HG02885 (cell line): ENCODE measurements around the gene KCP.

Source experiments
- ATAC-seq: cut with Tn5 transposase; IDR thresholded peaks from one replicate; pipeline ENCODE4 v1.9.1; 2021; ENCODE audit warnings: mild to moderate bottlenecking; ENCODE audit not compliant: unreplicated experiment, poor library complexity

Gene KCP

GRCh38 chr7:128860158-128861073 is 50.1 kb downstream of the KCP start:
- ATAC-seq: no peak

GRCh38 chr7:128859232-128860157 is 51.0 kb downstream of the KCP start:
- no peak for ATAC-seq

- no peak for ATAC-seq
These were observed 51.9 kb downstream of the KCP start for GRCh38 chr7:128858380-128859231.

- ATAC-seq: no peak
These were observed 54.3 kb downstream of the KCP start for GRCh38 chr7:128856001-128856718.

GRCh38 chr7:128855559-128855958 is 55.0 kb downstream of the KCP start:
- ATAC-seq: no peak

GRCh38 chr7:128854396-128854795 is 56.1 kb downstream of the KCP start:
- ATAC-seq: no peak

- no peak for ATAC-seq
These were observed 56.7 kb downstream of the KCP start for GRCh38 chr7:128853799-128854198.

GRCh38 chr7:128852537-128853254 is 57.8 kb downstream of the KCP start:
- ATAC-seq: no peak

- ATAC-seq: no peak
These were observed 60.6 kb downstream of the KCP start for GRCh38 chr7:128849804-128850490.

- ATAC-seq: no peak
These were observed 61.4 kb downstream of the KCP start for GRCh38 chr7:128849156-128849515.

- no peak for ATAC-seq
These were observed 62.0 kb downstream of the KCP start for GRCh38 chr7:128848289-128849155.

- no peak for ATAC-seq
These were observed 62.7 kb downstream of the KCP start for GRCh38 chr7:128847721-128848211.

- no peak for ATAC-seq
These were observed 63.6 kb downstream of the KCP start for GRCh38 chr7:128846781-128847444.

GRCh38 chr7:128845987-128846386 is 64.5 kb downstream of the KCP start:
- no peak for ATAC-seq

- ATAC-seq: no peak
These were observed 65.0 kb downstream of the KCP start for GRCh38 chr7:128845475-128845874.

GRCh38 chr7:128844777-128845311 is 65.7 kb downstream of the KCP start:
- no peak for ATAC-seq
